GM21381 (cell line): Measurements from ENCODE around the gene SMIM5.
"Not testable (repeated sequence)": the region's sequence is repeated elsewhere in the genome, so short reads cannot be mapped to it uniquely, and the experiment has no call there.

Experiments
- ATAC-seq: cut with Tn5 transposase; IDR thresholded peaks from one replicate; pipeline ENCODE4 v1.9.1; 2021; ENCODE audit warnings: mild to moderate bottlenecking, moderate library complexity; ENCODE audit not compliant: unreplicated experiment

The SMIM5 gene

DNA sequence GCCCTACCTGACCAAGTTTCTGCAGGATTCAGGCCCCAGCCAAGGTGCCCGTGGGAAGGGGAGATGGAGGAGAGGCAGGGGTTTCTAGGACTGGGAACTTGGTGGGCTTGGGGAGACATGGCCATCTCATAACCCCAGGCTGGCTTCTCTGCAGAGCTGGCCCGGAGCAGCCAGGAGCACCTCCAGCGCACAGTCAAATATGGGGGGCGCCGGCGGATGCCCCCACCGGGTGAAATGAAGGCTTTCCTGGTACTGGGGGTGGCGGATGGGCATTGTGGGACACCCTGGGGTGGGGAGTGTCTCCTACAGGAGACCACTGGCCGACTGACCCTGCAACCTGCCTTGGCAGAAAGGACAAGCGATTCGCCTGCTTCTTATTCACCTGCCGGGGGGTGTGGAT, 9.2 kb upstream of the SMIM5 start:
- no peak for ATAC-seq

DNA sequence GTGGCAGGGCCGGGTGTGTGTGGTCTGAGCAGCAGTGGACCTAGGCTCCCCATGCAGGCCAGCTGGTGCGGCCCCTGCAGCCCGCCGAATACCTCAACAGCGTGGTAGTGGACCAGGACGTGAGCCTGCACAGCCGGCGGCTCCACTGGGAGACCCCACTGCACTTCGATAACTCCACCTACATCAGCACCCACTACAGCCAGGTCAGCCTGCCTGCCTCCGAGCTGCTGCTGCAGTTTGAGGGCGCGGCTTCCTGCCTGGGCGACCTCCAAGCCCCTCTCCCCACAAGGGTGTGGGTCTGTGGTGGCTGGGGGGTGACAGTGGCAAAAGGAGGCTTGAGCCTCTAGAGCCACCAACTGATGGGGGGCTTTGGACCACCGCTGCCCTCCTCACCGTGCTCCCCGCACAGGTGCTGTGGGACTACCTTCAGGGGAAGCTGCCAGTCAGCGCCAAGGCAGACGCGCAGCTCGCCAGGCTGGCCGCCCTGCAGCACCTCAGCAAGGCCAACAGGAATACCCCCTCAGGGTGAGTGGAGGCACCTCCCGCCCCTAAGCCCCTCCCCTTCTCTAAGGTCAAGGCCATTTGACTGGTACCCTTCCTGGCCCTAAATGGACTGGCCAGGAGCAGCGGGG, 8.4 kb upstream of the SMIM5 start:
- no peak for ATAC-seq

DNA sequence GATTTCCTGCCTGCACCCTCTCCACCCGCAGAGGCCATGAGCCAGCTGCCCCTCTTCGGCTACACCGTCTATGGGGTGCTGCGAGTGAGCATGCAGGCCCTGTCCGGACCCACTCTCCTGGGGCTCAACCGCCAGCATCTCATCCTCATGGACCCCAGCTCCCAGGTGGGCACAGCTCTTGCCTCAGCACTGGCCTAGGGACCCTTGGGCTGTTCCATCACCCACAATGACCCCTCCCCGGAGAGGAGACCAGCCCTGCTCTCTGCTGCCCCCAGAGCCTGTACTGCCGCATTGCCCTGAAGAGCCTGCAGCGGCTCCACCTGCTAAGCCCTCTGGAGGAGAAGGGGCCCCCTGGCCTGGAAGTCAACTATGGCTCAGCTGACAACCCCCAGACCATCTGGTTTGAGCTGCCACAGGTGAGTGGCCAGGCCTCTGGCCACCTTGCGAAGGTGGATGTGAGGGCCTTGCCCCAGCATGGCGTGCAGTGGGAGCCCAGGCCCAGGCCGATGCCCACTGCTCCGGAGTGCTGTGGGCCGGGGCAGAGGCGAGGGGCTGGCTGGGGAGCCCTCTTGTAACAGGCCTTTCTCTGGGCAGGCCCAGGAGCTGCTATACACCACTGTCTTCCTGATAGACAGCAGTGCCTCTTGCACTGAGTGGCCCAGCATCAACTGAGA, 7.3 kb upstream of the SMIM5 start:
- no peak for ATAC-seq

DNA sequence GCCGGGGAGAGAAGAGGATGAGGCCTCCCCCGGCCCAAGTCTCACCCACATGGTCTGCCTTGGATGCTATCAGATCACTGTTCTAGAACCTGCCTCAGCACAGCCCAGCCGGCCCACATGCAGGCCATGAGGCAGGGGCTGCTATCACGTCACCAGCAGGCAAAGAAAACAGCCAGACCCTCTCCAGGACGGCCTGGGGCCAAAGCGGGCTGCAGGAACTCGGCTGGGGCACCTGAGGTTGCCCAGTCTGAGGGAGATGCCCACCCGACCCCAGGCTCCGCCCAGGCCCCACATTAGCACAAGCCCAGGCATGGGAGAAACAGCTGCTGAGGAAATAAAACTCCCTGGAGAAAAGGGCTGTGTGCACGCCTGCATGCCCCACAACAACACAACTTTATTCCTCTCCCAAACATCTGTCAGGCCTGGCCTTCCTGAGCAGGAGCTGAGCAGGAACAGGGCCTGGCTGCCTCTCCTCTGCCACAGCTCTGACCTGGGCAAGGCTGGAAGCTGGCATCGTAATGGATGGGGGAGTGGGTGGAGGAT, 6.7 kb upstream of the SMIM5 start:
- no peak for ATAC-seq

DNA sequence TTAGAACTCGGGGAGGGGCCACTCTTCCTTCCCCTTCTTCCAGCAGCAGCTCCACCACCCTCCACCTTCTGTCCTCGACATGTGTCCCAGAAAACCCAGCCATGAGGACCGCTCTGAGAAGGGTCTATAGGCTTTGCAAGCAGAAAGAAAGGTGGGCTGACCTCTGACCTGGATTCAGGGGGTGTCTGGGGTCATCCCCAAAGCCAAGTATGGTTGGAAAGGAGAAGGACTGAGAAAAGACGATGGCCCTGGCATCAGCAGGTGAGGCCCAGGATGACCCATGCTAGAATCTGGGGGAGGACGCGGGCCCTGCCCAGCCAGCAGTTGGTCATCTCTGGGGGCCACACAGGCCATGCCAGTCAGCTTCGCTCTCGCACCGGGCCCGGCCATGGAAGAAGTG, 6.1 kb upstream of the SMIM5 start:
- ATAC-seq: no peak

GRCh38 chr17:75628425-75628824, 4.8 kb upstream of the SMIM5 start:
- no peak for ATAC-seq

GRCh38 chr17:75629157-75629556, 4.1 kb upstream of the SMIM5 start:
- ATAC-seq: no peak

- ATAC-seq: no peak
These were observed 2.9 kb upstream of the SMIM5 start for GRCh38 chr17:75630071-75630917.

DNA sequence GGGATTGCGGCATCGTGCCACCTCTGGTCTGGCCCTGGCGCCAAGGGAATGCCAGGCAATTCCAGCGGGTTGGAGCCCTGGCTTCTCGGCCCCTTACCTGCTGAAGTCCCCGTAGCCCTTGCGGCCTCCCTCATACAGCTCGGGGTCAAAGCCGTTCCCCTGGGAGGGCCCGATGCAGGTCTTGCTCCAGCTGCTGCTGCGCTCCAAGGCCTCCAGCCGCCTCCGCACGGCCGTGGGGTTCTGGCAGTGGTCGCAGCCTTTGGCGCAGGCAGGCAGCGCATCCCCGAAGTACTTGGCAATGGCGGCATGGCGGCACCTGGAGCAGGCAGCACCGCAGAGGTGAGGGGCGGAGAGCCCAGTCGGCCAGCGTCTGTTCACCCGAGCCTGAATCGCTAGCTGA, 1.9 kb upstream of the SMIM5 start:
- ATAC-seq: no peak

DNA sequence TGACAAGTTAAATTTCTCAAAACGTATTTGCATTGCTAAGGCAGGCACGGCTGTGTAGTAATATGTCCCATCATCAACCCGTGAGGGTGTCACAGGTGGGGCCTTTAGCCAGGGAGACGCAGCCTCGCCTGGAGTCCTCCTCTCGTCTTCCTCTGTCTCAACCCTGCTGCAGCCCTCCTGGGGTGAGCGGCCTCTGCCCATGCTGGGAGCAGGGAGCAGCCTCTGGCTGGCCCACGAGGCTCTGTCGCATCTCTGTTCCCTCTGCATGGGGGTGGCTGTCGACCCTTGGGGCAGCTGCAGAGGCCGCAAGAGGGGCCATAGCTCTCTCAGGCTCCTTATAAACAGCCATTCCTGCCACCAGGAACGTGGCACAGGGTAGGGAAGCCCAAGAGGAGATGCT, 806 bp upstream of the SMIM5 start:
- no peak for ATAC-seq

DNA sequence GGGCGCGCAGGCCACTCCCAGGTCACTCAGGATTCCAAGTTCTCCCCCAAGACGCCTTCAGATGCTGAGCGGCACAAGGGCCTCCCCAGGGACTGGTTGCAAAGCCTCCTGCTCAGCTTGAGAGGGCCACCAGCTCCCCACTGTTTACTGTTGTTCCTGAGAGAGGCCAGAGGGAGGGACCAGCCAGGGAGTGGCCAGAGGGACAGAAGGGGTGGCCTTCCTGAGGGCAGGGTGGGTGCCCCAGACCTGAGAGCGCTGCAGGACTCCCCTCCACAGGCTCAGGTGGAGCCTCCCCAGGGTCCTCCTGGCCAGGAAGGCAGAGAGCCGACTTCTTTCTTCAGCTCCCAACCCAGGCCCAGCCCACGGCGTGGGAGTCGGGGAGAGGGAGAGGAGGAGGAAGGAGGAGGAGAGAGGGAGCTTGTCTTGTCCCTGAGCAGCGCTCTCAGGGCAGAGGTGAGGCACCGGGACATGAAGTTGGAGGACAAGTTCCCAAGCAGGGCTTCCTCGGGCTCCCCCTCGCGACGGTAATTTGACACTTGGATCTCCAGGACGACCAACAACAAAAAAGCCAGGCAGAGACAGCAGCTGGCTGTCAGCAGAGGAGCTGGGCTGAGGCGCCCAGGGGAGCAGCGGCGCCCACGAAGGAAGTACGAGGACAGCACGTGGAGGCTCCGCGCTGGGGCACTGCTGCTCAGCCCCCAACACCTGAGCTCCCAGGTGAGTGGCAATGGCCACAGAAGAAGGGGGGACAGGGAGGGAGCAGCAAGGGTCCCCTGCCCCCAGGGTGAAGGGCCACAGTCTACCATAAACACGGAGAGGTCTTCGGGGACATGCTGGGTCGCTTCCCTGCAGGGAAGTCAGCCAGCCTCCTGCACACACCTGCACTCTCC, 497 bp downstream of the SMIM5 start:
- ATAC-seq: no peak

- no peak for ATAC-seq
These were observed 1.1 kb downstream of the SMIM5 start for GRCh38 chr17:75634376-75634740.

- no peak for ATAC-seq
These were observed 1.7 kb downstream of the SMIM5 start for GRCh38 chr17:75634754-75635609.

DNA sequence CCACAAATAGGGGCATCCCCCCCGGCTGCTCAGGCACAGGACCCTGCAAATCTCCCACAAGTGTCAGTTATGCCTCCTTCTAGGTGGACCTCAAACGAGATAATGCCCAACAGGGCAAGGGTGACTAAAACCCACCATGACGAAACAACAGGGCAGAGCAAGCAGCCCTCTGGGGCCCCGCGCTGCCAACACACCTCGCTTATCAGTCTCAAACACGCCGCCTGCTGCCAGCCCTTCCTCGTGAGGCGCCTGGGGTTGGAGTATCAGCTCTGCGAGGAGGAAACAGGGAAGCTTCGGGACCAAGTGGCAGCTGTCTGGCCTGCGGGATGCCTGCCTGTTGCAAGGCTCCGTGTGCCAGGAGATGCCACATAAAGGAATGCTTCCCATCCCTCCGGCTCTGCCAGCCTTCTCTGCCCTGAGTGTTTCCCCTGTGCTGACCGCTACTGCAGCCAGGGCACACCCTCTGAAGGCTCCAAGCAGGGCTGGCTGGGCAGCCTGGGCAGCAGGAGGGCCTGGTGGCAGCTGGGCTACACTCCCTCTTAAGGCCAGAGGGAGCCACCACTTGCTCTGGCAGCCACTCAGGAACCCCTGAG, 2.5 kb downstream of the SMIM5 start:
- no peak for ATAC-seq

GRCh38 chr17:75636381-75637142, 3.3 kb downstream of the SMIM5 start:
- no peak for ATAC-seq

- no peak for ATAC-seq
These were observed 3.9 kb downstream of the SMIM5 start for GRCh38 chr17:75637143-75637538.

DNA sequence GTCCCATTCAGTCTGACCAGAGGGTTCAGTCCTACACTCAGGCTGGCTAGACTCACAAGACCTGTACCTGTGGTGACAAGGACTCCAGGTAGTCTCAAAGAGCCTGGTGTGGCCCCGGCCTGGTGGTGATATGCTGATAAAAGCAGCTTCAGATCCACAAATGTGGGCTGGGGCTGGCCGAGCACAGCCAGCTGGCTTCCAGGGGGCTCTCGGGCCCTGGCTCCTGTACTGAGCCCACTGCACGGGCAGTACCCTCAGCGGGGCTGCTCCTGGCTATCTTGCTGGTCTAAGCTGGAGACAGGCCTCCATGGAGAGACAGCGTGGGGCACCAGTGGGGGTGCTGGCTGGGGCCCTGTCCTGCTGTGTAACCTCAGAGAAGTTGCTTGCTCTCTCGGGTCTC, 4.3 kb downstream of the SMIM5 start:
- no peak for ATAC-seq

DNA sequence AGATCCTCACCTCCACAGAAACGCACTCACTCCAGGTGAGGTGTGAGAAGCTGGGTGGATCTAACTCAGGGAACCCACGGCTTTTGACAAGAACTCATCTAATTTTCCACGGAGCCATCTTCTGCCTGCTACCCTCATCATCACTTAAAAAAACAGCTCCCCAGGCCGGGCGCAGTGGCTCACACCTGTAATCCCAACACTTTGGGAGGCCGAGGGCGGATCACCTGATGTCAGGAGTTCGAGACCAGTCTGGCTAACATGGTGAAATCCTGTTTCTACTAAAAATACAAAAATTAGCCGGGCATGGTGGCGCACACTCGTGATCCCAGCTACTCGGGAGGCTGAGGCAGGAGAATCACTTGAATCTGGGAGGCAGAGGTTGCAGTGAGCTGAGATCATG, 4.8 kb downstream of the SMIM5 start:
- ATAC-seq: not testable (repeated sequence)

GRCh38 chr17:75638893-75639292, 5.7 kb downstream of the SMIM5 start:
- ATAC-seq: no peak
